ENCODE measurements around the gene FANCI.

The FANCI gene

GRCh38 chr15:89334510-89335297 is 90.9 kb downstream of the FANCI start, which contains the start of gene POLG:
POLG (minus strand) TSS chr15:89334824; CDS start chr15:89333754, 1,070 bp downstream.
- peak; percentile 99 for DNase-seq

GRCh38 chr15:89335298-89336041 is 91.7 kb downstream of the FANCI start:
- peak; percentile 29 for DNase-seq

GRCh38 chr15:89338036-89338435 is 94.3 kb downstream of the FANCI start:
- no peak for DNase-seq

GRCh38 chr15:89340573-89340972 is 96.8 kb downstream of the FANCI start:
- peak; percentile 15 for DNase-seq

- peak; percentile 11 for DNase-seq
These were observed 97.7 kb downstream of the FANCI start for GRCh38 chr15:89341316-89342005.

- peak; percentile 14 for DNase-seq
These were observed 99.1 kb downstream of the FANCI start for GRCh38 chr15:89342840-89343239.

- no peak for DNase-seq
These were observed 101.5 kb downstream of the FANCI start for GRCh38 chr15:89345248-89345647.

GRCh38 chr15:89346516-89347231 is 102.9 kb downstream of the FANCI start:
- DNase-seq = no peak

- DNase-seq = peak; percentile 10
These were observed 105.4 kb downstream of the FANCI start for GRCh38 chr15:89349206-89349558.

GRCh38 chr15:89352476-89352875 is 108.7 kb downstream of the FANCI start:
- peak; percentile 8 for DNase-seq

- peak; percentile 5 for DNase-seq
These were observed 110.2 kb downstream of the FANCI start for GRCh38 chr15:89353991-89354390.

- DNase-seq = no peak
These were observed 113.0 kb downstream of the FANCI start for GRCh38 chr15:89356634-89357298.

GRCh38 chr15:89358435-89358754 is 114.6 kb downstream of the FANCI start:
- no peak for DNase-seq

GRCh38 chr15:89358755-89359439 is 115.1 kb downstream of the FANCI start:
- peak; percentile 78 for DNase-seq

- peak; percentile 10 for DNase-seq
These were observed 115.9 kb downstream of the FANCI start for GRCh38 chr15:89359471-89360293.

GRCh38 chr15:89360294-89360971 is 116.7 kb downstream of the FANCI start:
- no peak for DNase-seq

- DNase-seq = peak; percentile 42
These were observed 117.8 kb downstream of the FANCI start for GRCh38 chr15:89361451-89362202.

GRCh38 chr15:89362203-89363101 is 118.7 kb downstream of the FANCI start:
- peak; percentile 14 for DNase-seq

Data from CD4-positive, alpha-beta T cell treated with Interleukin-15 for 1 hour (primary cell).